ENCODE results near the gene NRXN3. TPM values are rescaled to one million over a fixed set of nuclear protein-coding genes. Genes with fewer than 3 reads are reported as not detected.

NRXN3 gene
- total and polyA plus RNA-seq, 11 donors, result 0.19 to 2.2 (median 1.1) TPM

DNA sequence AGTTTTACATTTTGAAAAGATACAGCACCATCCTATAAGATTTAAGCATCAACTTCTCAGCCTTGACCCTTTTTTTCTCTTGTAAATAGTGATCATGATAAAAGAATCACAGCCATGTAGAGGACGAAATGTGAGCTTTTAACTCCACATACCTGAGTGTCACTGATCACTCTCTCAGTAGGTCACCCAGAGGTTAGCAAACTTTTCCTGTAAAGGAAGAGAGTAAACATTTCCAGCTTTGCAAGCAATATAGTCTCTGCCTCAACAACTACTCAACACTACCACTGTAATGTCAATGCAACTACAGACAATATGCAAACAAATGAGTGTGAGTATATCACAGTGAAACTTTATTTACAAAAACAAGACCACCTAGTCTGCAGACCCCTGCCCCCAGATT lies 1129.0 kb downstream of the NRXN3 start:
- Histone ChIP-seq H3K36me3 (no peaks in the 10 kb centered on the region), H3K4me1 (no peaks in the 10 kb centered on the region), H3K4me3 (no peak overlapping the region), H3K27me3 (peaks cover 0 to 3% (median 0%) of the 10 kb centered on the region in 9 donors), H3K9me3 (no peaks in the 10 kb centered on the region), H3K27ac (no peak overlapping the region)
- ATAC-seq (no peak), DNase-seq (no peak)
- intact Hi-C loops (cut with DNase I), result no loop called here
- WGBS, 4 donors, result 47 to 54% (median 52%) methylated on average over 1 of the region's 1 CpG
- TF ChIP-seq POLR2A (IDR thresholded peaks at IDR 0.05), result no peak
- TF ChIP-seq, protein P1, sequence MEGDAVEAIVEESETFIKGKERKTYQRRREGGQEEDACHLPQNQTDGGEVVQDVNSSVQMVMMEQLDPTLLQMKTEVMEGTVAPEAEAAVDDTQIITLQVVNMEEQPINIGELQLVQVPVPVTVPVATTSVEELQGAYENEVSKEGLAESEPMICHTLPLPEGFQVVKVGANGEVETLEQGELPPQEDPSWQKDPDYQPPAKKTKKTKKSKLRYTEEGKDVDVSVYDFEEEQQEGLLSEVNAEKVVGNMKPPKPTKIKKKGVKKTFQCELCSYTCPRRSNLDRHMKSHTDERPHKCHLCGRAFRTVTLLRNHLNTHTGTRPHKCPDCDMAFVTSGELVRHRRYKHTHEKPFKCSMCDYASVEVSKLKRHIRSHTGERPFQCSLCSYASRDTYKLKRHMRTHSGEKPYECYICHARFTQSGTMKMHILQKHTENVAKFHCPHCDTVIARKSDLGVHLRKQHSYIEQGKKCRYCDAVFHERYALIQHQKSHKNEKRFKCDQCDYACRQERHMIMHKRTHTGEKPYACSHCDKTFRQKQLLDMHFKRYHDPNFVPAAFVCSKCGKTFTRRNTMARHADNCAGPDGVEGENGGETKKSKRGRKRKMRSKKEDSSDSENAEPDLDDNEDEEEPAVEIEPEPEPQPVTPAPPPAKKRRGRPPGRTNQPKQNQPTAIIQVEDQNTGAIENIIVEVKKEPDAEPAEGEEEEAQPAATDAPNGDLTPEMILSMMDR (IDR thresholded peaks at IDR 0.05), result no peak

DNA sequence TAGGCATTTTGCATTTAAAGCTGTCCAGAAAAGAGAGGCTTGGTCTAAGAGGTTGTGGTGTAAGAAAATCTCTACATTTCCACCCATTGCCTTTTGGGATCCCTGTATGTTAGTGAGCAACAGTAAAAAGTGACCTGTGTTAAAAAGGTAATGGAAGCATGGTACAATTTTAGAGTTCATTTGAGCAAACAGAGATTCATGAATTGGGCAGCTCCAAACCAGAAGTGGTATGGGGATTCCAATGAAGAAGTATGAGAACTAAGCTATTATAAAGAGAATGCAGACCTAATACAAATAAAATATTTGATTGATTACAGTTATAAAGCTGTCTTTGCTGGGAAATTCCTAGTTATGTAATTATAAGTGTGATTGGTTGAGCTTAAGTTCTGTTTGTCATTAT lies 1134.1 kb downstream of the NRXN3 start:
- H3K27me3 ChIP-seq, result peaks cover 0 to 3% (median 0%) of the 10 kb centered on the region in 9 donors
- no peak overlapping the region for H3K27ac ChIP-seq
- intact Hi-C loops (cut with DNase I), result no loop called here
- ATAC-seq (no peak), DNase-seq (no peak)
- no peak for TF ChIP-seq POLR2A (IDR thresholded peaks at IDR 0.05)
- TF ChIP-seq, protein P1 (IDR thresholded peaks at IDR 0.05), result no peak
- no peaks in the 10 kb centered on the region for H3K36me3 ChIP-seq
- H3K4me3 ChIP-seq, result no peak overlapping the region
- H3K9me3 ChIP-seq, result no peaks in the 10 kb centered on the region
- H3K4me1 ChIP-seq, result no peaks in the 10 kb centered on the region

DNA sequence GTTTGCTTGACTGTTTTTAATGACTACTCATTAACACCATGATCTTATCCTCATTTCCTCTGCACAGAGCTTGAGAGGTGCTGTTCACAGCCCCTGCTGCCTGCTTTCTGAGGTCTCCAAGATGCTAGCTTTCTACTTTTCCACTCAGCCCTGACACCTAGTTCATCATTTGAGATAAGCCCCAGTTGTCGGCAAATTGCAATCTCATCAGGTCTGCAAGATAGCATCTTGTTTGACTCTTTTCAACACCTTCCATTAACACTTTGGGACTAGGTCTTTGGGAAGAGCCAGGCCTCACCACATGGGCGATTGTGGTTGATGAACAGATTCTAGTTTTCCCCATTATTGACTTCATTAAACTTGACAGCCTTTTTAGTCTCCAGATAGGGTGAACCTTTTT lies 1136.4 kb downstream of the NRXN3 start:
- no peak for ATAC-seq
- H3K9me3 ChIP-seq, result no peaks in the 10 kb centered on the region
- intact Hi-C loops (cut with DNase I), result no loop called here
- WGBS, 4 donors, result 19 to 29% (median 21%) methylated on average over 2 of the region's 2 CpGs
- H3K27ac ChIP-seq, result no peak overlapping the region
- H3K4me3 ChIP-seq, result no peak overlapping the region
- H3K27me3 ChIP-seq, result no peaks in the 10 kb centered on the region
- H3K4me1 ChIP-seq, result no peaks in the 10 kb centered on the region
- TF ChIP-seq, protein P1 (IDR thresholded peaks at IDR 0.05), result no peak
- DNase-seq, result no peak
- H3K36me3 ChIP-seq, result no peaks in the 10 kb centered on the region

DNA sequence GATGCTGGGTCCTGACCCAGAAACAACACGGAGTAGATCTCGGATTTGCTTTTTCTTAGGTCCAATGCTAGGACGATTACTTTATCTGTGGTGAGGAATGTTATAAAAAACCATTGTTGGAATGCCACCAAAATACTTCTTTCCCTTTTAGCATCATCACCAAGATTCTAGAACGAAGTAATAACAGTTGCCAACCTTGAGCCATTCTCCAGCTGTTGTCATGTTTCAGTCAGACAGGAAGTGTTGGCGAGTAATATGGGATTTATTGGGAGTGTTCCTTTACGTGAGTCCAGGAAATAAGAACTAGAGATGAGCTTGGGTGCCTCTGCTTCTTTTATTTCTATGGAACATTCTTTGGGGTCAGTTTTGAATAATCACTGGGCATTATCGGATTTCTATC lies 1148.2 kb downstream of the NRXN3 start:
- TF ChIP-seq, protein P1 (IDR thresholded peaks at IDR 0.05), result no peak
- TF ChIP-seq POLR2A (IDR thresholded peaks at IDR 0.05), result no peak
- H3K36me3 ChIP-seq, result no peaks in the 10 kb centered on the region
- intact Hi-C loops (cut with DNase I), result no loop called here
- no peaks in the 10 kb centered on the region for H3K27me3 ChIP-seq
- no peaks in the 10 kb centered on the region for H3K9me3 ChIP-seq
- H3K27ac ChIP-seq, result no peak overlapping the region
- DNase-seq (no peak), ATAC-seq (no peak)
- H3K4me3 ChIP-seq, result no peak overlapping the region
- 39 to 50% (median 46%) methylated on average over 7 of the region's 7 CpGs for WGBS, 4 donors
- no peaks in the 10 kb centered on the region for H3K4me1 ChIP-seq

All from heart left ventricle (tissue), 16 donors.